ENCODE results near the gene SLC2A11.

Gene SLC2A11, protein sequence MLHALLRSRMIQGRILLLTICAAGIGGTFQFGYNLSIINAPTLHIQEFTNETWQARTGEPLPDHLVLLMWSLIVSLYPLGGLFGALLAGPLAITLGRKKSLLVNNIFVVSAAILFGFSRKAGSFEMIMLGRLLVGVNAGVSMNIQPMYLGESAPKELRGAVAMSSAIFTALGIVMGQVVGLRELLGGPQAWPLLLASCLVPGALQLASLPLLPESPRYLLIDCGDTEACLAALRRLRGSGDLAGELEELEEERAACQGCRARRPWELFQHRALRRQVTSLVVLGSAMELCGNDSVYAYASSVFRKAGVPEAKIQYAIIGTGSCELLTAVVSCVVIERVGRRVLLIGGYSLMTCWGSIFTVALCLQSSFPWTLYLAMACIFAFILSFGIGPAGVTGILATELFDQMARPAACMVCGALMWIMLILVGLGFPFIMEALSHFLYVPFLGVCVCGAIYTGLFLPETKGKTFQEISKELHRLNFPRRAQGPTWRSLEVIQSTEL

DNA sequence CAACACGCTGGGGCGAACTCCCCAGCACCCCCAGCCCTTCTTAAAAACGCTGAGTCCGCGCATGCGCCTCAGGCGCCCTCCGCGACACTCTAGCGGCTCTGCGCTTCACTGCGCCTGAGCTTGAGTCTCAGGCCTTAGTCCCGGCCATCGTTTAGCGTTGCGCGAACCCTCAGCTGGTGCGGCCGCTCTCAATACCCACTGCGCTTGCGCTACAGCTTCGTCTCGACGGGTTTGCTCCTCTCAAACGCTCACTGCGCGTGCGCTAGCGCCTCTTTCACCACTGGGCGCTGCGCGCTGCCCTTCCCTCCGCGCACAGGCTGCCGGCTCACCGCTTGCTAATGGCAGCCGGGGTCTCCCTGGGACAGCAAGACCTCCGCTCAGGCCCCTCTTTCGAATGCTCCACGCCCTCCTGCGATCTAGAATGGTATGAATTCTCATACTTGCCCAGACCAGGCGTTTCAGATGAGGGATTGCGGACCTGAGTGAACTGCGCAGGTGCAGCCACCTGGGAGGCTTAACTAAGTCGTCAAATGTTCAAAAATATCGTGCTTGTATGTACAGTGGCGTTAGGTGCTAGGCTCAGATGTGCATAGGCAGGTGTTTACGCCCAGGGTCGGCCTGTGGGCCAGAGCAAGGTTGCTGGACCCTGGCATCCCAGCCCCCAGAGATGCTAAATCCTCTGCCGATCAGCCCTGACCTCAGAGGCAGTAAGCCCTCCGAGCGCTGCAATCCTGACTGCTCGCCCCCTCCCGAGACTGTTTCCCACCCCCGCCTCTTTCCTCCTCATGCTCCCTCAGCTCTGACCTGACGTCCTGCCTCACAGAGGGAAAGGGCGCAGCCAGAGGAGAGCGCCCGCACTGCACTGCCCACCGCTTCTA, at the start of gene SLC2A11:
TSS of gene SLC2A11 (plus strand) at position 270 of the 878 bp plus-strand sequence. CDS start at position 395, 125 bp downstream.
- peak; percentile 96 for DNase-seq (ENCODE audit: low read depth)

DNA sequence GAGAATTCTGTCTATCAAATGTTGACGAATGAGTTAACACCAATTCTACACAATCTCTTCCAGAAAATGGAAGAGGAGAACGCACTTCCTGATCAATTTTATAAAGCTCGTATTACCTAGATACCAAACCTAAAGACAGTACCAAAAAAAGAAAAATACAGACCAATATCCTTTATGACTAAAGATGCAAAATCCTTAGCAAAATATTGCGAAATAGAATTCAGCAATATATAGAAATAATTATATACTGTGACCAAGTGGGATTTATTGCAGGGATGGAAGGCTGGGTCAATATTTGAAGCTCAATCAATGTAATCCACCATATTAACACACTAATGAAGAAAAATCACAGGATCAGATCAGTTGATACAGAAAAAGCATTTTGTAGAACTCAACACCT, 45.3 kb upstream of the SLC2A11 start:
- no peak for DNase-seq (ENCODE audit: low read depth)

DNA sequence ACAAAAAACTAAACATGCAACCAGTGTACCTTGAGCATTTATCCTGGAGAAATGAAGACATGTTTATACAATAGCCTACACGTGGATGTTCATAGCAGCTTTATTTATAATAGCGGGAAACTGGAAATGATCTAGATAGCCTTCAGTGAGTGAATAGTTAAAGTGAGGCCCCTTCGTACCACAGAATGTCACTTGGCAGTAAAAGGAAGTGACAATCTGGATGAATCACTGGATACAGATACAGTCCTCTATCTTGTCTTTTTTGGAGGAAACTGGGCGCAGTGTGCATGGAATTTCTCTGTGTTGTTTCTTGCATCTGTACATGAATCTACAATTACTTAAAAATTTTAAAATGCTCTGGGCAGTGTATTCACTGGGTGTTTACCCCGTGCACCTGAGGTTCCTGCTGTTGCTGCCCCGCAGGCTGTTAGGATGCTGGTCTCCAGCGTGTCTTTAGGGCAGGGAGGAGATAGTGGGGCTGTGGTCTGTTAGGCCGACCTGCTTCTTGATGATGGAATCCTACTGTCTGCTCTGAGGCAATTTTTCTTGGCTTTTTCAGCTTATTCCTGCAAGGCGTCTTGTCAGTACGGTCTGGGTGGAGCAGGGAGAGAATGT, 42.0 kb upstream of the SLC2A11 start:
- DNase-seq (ENCODE audit: low read depth): no peak

DNA sequence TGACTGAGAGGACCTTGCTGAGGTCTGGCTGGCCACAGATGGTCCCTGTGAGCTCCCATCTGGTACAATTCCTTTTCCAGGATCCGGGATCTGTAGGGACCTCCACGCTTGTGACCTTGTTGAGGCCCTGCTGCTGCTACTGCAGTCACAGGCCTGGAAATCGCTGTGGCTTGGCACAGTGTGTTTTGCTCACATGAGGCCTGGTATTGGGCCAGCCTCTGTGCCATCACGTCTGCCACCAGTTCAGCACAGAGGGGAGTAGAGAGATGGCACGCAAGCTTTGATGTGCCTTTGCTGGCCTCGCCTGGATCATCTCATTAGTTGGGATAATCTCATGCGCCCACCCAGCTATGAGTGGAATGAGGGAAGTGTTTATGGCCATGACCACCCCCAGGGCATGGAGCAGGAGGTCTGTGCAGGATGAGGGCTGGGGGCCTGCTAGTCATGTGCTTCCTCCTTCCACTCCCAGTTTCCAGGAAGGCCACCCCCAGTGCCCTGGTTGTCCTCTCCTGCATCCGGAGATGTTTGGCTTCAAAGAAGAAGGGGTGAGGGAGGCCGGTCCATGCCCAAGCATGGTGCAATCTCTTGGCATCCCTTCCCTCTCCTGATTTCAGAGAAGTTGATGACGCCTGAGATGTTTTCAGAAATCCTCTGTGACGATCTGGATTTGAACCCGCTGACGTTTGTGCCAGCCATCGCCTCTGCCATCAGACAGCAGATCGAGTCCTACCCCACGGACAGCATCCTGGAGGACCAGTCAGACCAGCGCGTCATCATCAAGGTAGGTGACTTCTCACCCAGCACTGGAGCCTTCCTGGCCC, 41.3 kb upstream of the SLC2A11 start:
- DNase-seq (ENCODE audit: low read depth): no peak

DNA sequence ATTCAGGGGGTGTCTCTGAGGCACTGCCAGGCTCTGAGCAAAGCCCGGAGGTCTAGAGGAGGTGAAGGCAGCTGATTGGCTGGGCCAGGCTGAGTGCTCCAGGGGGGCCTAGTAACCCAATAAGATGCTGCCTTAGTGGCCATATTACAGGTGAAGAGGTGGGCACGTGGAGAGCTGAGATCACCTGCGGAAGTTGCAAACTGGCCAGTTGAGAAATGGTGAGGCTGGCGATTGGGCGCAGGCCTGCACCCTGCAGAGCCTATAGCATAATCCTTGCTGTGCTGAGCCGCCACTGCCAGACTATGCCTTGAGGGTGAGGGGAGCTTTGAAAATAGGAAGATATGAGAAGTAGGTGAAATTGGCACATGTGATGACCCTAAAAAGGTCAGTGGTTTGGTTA, 40.5 kb upstream of the SLC2A11 start:
- DNase-seq (ENCODE audit: low read depth): no peak

DNA sequence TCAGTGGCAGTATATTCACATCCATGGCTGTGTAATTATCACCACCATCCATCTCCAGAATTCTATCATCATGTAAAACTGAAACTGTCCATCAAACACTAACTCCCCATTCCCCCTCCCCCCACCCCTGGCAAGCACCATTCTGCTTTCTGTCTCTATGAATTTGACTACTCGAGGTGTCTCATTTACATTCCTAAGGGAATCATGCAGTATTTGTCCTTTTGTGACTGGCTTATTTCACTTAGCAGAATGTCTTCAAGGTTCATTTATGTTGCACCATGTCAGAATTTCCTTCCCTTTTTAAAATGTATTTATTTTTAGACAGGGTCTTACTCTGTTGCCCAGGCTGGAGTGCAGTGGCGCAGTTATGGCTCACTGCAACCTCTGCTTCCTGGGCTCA, 39.1 kb upstream of the SLC2A11 start:
- no peak for DNase-seq (ENCODE audit: low read depth)

DNA sequence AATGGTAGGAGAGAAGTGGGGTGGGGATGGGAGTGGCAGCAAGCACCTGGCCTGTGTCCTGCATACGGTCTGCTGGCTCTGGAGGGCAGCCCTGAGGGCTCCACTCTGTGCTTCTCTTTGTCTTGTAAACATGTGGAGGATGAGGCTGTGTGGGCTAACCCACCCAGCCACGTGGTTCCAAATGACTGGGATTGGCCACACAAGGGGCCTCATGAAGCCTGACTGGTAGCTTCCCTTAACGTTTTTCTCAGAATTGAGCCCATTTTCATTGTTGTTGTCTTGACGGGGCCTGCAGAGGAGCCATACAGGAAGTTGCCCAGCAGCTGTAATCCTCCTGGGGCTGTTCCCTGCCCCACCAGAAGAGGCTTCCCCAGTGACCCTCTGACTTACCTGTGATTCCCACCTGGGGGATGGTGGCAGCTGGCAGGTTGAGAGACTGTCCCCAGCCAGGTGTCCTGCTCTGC, 36.9 kb upstream of the SLC2A11 start:
- DNase-seq (ENCODE audit: low read depth): no peak

DNA sequence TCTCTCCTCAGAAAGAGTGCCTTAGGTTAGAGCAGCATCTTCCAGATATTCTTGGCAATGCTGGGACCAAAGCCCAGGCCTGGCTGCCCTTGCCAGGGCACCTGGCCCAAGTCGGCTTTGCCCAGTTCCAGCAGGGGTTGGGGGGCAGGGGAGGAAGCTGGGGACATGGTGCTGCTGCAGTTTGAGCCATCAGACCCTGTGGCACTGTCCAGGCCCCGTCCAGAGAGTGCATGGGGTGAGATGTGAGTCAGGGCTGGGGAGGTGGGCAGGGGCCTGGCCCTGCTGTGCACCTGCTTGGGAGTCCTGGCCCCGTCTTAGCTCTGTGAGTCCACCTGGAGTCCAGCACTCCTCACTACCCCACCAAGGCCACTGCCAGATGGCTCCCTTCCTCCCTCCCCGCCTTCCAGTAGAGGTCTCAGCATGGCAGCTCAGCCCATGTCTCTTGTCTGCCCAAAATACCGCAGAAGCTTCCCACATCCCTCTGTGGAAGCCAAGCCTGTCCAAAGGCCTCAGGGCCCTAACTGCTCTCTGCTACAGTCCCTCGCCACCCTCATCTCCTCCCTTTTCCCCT, 35.5 kb upstream of the SLC2A11 start:
- no peak for DNase-seq (ENCODE audit: low read depth)

DNA sequence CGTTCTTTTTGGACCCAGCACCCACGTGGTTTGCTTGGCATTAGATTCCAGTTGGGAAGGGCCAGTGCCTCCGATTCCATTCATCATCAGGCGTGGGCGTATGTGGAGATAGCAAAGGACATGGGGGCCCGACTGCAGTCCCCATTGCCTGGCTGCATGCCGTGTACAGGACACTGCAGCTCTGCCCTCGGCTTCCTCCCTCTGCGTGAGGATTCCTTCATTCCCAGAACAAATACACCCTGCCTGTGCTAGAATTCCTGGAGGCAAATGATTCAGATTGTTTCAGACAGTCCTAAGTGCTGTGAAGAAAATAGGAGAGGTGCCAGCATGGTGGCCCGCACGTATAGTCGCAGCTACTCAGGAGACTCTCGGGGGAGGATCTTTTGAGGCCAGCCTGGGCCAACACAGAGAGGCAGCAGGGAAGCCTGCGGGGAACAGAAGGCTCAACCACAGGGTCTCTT, 34.3 kb upstream of the SLC2A11 start:
- DNase-seq (ENCODE audit: low read depth): no peak

DNA sequence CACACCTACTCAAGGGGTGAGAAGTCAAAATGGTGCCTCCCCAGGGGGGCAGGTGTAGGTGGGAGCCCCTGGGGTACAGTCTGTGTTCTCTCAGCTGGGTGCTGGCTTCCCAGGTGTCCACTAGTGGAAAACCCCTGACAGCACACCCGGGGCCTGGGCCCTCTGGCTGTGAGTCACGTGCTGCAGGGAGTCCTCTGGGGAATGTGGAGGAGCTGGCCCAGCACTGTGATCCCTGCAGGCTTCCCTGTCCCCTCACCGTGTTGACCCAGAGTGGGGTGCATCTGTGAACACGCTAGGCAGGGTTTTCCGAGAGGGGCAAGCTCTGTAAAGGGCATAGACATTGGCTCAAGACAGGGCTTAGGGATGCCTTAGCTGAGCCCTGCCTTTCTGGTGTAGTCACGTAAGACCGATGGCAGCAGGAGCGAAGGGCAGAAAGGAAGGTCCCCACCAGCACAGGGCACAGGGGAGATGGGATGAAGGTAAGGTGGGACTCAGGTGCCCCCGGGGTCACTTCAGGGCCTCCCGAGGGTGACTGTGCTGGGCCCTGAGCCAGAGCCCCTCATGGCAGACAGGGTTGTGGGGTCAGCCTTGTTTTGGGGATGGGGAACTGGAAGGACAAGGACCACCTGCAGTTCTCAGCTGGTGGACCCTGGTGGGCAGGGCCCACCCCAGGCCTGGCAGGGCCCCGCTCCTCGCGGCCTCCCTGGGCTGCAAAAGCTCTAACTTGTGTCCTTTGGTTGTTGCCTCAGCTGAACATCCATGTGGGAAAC, 33.0 kb upstream of the SLC2A11 start:
- no peak for DNase-seq (ENCODE audit: low read depth)

DNA sequence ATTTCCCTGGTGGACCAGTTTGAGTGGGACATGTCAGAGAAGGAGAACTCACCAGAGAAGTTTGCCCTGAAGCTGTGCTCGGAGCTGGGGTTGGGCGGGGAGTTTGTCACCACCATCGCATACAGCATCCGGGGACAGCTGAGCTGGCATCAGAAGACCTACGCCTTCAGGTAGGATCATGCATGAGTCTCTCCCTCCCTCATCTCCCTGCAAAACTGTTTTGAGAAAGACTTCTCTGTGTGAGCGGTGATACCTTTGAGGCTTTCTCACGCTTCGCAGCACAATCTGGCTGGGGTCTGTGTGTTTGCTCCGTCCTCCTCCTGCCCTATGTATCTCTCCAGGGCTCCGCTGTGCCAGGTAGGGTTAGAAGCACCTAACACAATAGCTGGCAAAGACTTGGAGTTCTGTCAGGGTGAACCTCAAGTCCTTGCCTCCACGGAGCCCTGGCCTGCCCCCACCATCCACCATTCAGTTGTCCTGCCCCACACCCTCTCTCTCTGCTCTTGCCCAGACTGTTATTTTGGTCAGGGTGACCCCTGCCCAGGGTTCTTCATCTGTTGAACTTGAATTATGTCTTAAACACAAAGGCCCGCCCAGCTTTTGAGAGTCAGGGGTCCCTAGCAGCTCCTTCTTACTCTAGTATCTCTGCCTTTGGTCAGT, 32.3 kb upstream of the SLC2A11 start:
- DNase-seq (ENCODE audit: low read depth): no peak

DNA sequence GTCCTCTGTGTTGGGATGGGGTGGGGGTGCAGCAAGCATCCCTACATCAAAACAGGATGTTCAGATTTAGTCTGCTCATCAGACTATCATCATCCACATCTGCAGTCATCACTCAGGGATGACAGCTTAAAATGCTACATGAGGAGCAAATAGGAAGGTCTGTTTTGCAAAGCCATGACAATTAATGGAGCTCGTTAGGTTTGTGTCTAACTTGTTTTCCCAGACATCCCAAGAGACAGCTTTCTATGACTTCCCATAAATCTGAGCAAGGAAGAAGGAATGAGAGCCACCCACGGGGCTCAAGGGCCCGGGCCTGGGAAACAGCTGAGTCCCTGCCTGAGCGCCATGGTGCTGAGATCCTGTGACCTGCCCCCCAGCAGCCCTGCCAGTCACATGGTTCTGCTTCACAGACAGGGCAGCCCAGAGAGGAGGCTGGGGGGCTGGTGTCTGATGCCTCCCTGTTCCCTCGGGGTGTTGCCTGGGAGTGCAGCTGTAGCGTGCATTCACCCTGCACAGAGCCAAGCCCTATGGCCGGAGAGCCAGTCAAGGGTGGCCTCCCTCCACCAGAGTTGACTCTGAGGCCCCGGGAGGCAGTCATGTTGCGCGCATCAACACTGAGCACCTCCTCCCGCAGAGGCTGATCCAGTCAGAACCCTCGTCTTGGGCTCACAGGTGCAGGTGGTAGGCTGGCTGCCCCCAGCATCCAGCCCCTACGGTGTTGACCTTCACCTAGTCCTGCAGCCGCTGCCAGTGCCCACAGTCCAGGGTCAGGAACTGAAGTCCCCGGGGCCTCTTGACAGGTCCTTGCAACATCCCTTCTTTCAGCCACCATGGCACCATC, 30.9 kb upstream of the SLC2A11 start:
- DNase-seq (ENCODE audit: low read depth): no peak

DNA sequence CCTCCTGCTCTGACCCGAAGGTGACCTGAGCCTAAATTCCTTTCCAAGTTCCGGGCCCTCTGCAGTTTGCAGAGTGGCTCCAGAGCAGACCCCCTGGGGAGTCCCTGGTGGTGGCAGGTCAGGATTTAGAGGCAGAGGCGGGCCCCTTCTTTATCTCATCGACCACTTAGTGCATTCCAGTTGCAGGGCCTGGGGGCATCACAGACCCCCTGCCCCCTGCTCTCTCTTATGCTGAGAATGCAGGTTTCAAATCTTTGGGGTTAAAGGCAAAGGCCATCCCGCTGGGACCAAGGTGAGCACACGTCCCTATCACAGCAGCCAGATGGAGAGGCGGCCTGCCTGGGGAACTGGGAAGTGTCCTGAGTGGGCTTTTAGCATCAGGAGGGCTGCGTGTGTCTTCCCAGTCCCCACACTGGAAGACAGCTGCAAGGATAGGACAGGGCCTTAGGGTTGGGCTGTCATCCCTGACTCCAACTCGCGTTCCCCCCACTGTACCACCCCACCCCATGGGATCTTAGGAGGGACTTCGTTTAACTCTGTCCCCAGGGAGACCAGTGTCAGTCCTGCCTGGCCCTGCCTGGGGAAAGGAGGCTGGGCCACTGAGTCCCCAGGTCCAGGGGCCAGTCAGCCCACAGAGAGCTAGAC, 30.2 kb upstream of the SLC2A11 start:
- DNase-seq (ENCODE audit: low read depth): no peak

DNA sequence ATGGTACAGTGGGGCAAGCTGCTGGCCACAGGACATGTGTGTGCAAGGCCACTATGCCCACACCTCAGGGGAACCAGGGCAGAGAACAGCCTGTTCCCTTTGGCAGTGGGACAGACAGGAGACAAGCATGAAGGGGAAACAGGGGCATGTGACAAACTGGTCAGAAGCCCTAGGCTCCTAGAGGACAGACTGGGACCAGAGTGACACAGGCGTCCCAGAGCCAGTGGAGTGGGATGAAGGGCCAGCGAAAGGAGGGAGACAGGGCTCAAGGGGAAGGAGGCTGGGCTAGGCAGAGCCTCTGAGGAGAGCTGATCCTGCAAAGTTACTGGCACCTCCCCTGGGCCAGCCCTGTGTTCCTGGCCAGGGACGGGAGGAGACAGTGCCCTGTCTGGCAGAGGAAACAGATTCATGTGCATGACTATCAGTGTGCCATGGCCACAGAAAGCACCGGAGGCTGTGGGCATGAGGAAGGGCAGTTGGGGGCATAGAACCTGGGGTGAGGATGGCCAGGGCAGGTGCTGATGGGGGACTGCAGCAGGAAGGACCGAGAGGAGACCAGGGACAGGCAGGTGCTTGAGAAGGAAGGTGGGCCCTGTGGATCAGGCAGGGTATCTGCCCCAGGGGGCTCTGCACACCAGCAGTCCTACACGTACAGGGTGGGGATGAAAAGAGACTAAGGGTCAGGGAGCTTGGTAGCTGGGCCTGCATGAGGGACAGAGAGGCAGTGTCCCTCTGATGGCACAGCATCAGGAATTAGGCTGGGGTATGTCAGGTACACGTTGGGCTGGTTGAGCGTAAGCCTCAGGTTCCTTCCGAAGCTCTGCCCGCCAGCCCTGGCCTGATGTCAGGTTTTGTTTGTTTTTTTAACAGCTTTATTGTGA, 28.6 kb upstream of the SLC2A11 start:
- no peak for DNase-seq (ENCODE audit: low read depth)

DNA sequence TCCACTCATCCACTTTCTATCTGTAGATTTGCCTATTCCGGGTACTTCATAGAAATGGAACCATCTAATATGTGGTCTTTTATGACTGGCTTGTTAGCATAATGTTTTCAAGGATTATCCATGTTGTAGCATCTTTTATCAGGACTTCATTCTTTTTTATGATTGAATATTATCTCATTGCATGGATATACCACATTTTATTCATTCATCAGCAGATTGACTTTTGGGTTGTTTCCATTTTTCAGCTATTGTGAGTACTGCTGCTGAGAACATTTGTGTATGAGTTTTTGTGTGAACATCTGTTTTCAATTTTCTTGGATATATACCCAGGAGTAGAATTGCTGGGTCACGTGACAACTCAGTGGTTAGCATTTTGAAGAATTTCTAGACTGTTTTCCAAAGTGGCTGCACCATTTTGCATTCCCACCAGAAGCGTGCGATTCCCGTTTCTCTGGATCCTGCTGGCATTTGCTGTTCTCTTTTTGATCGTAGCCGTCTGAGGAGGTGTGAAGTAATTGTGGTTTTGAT, 27.8 kb upstream of the SLC2A11 start:
- peak; percentile 88 for DNase-seq (ENCODE audit: low read depth)

DNA sequence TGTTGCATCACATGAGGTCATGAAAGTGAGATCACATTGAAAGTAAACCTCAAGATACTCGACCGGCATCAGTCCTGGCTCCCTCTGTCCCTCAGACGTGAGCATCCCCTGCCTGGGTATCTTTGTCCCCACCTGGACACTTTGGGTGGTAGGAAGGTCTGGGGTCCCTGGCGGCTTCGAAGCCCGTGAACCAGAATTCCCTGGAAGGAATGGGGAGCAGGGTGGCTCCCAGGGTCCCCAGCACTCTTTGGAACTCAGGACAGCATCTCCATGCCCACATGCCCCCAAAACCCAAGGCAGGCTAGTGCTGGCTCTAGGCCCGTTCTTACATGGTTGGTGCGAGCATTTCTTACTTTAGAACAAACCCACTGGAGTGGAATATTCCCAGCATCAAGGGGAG, 26.4 kb upstream of the SLC2A11 start:
- DNase-seq (ENCODE audit: low read depth): no peak

DNA sequence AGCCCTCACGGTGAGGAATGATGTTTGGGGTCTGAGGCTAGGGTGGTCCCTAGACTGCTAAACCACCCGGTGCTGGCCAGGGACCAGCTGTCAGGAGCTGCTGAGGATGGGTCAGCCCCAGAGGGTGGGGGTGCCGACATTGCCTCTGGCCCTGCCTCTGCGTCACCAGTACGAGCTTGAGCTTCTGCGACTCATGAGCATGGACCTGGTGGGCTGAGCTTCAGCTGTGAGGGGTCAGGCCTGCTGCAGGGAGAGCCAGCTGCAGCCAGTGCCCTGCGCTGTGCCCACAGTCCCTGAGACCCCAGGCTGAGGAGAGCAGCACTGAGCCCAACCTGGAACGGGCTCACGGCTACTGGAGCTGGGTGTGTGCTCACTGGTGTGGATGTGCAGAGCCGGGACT, 25.9 kb upstream of the SLC2A11 start:
- DNase-seq (ENCODE audit: low read depth): no peak
